Suprapubic skin (tissue), 4 donors: ENCODE measurements around the gene RYR3.

Source experiments
- CTCF ChIP-seq, 2 donors: fragments of 200-600 bp in 1 of 2; fragments of 450-650 bp in 1 of 2; sonication (generic) in 1 of 2; IDR thresholded peaks; one replicate each; pipeline ENCODE4 v1.5.1; 2016 to 2019; ENCODE audit warnings: antibody characterized with exemption in 2 of 2, mild to moderate bottlenecking in 1 of 2, moderate library complexity in 1 of 2
- POLR2A ChIP-seq, 2 donors: fragments of 450-650 bp; IDR thresholded peaks; one replicate each; pipeline ENCODE4 v1.6.1; 2017; ENCODE audit warnings: antibody characterized with exemption in 2 of 2, mild to moderate bottlenecking in 2 of 2, moderate library complexity in 2 of 2
- POLR2AphosphoS5 ChIP-seq, 3 donors: sonication (generic); formaldehyde crosslinking; IDR thresholded peaks; one replicate each; pipeline ENCODE4 v1.6.1; 2017; ENCODE audit warnings: antibody characterized with exemption in 3 of 3

DNA sequence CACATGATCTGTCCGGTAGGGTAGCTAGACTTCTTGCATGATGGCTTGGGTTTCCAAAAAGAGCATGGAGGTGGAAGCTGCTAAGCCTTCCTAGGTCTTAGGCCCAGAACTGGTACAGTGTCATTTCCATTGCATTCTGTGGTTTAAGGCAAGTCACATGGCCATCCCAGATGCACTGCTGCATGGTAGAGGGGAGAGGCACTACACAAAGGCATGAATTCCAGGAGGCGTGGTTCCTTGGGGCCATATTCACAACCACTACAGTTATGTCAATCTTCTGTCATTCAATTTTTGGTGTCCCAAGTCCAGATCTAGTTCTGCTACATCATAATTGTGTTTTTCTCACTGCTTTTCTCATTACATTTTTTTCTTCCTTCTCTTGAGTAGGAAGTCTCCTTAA, 535.4 kb downstream of the RYR3 start:
- TF ChIP-seq POLR2A (IDR thresholded peaks at IDR 0.05) = no peak
- no peak for TF ChIP-seq CTCF (IDR thresholded peaks at IDR 0.05)
- no peak for TF ChIP-seq POLR2AphosphoS5 (IDR thresholded peaks at IDR 0.05)
